ENCODE data around the gene POTEB.
"Not testable (repeated sequence)": the region's sequence is repeated elsewhere in the genome, so short reads cannot be mapped to it uniquely, and the experiment has no call there.

Gene POTEB

DNA sequence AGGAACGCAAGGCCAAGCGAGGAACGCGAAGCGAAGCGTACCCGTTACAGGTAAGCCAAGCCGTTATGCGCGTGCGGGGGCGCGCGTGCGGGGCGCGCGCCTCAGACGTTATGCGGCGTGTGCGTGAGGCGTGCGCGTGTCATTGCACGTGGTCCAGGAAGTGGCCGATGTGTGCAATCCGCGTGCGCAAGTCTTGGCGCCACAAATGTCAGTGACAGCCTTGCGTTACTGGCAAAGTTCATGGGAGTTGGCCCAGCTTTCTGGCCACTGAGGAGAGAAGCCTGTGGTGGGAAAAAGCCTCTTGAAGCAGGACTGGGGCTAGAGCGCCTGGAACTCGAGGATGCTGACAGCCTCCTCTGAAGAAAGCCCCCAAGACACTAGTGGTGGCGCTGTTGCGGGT lies at the start of gene POTEB:
POTEB (minus strand) TSS at position 101 of the 400 bp plus-strand sequence. CDS start 489 bp downstream, outside the sequence.
- not testable (repeated sequence) for FAIRE-seq

- not testable (repeated sequence) for FAIRE-seq
Observed at GRCh38 chr15:21890955-21891354, 13.4 kb upstream of the POTEB start.

- not testable (repeated sequence) for FAIRE-seq
Observed at GRCh38 chr15:21889542-21889941, 12.0 kb upstream of the POTEB start.

GRCh38 chr15:21838831-21839230 lies 38.7 kb downstream of the POTEB start:
- FAIRE-seq: not testable (repeated sequence)
